Gastrocnemius medialis (tissue), 4 donors: ENCODE results near the gene LRFN3.

Experiments
- CTCF ChIP-seq, 5 experiments: fragments of 450-650 bp in 3 of 5; fragments of 200-600 bp in 2 of 5; sonication (generic) in 2 of 5; IDR thresholded peaks in 4 of 5; conservative IDR thresholded peaks in 1 of 5; 1 replicate in 4 of 5; 2 replicates in 1 of 5; pipeline ENCODE4 v1.5.1; 2016 to 2019; ENCODE audit warnings: antibody characterized with exemption in 5 of 5, mild to moderate bottlenecking in 3 of 5, moderate library complexity in 3 of 5
- POLR2A ChIP-seq, 2 donors: fragments of 450-650 bp; IDR thresholded peaks; one replicate each; pipeline ENCODE4 v1.6.1; 2017; ENCODE audit warnings: antibody characterized with exemption in 2 of 2, mild to moderate bottlenecking in 2 of 2, moderate library complexity in 2 of 2

- no peak for TF ChIP-seq CTCF (IDR thresholded peaks at IDR 0.05 in 4 of 5, conservative IDR thresholded peaks at IDR 0.05 in 1 of 5)
- no peak for TF ChIP-seq POLR2A (IDR thresholded peaks at IDR 0.05)
Measured at GRCh38 chr19:35949131-35949530, 13.0 kb downstream of the LRFN3 start.
